Keratinocyte (primary cell): Measurements from ENCODE around the gene BCAP31. TPM values are rescaled to one million over a fixed set of nuclear protein-coding genes. Genes with fewer than 3 reads are reported as not detected.

Experiments used
- DNase-seq: peaks from one replicate; pipeline ENCODE4 v3.0.0-alpha.2; 2011; ENCODE audit warnings: low read depth, missing footprints, low spot score
- FAIRE-seq: peaks from 2 replicates; lab custom pipeline; 2011; peaks lifted over from hg19 to GRCh38; lab: Jason Lieb, UNC
- H2AFZ ChIP-seq: 2 replicates; pipeline ENCODE4 v1.6.0; 2012; ENCODE audit warnings: low read length, control low read depth, inconsistent platforms; ENCODE audit not compliant: control insufficient read depth
- H3K27ac ChIP-seq: 2 replicates; pipeline ENCODE4 v1.5.1; 2011; ENCODE audit warnings: low read length; ENCODE audit not compliant: control insufficient read depth, insufficient read depth
- H3K27me3 ChIP-seq: 3 replicates; pipeline ENCODE4 v1.6.0; 2011; ENCODE audit warnings: low read length; ENCODE audit not compliant: control insufficient read depth, insufficient read depth; ENCODE audit errors: extremely low read depth
- H3K36me3 ChIP-seq, 2 experiments: 2 replicates in 1 of 2; 3 replicates in 1 of 2; pipeline ENCODE4 v1.5.1; 2011; ENCODE audit warnings: low read length in 2 of 2, mild to moderate bottlenecking in 1 of 2; ENCODE audit not compliant: control insufficient read depth in 2 of 2, insufficient read depth in 2 of 2; ENCODE audit errors: extremely low read depth in 1 of 2
- H3K4me1 ChIP-seq: 3 replicates; pipeline ENCODE4 v1.5.1; 2011; ENCODE audit warnings: low read length; ENCODE audit not compliant: control insufficient read depth, insufficient read depth; ENCODE audit errors: extremely low read depth
- H3K4me2 ChIP-seq: 3 replicates; pipeline ENCODE4 v1.6.0; 2011; ENCODE audit warnings: low read depth, low read length; ENCODE audit not compliant: control insufficient read depth, insufficient read depth; ENCODE audit errors: extremely low read depth
- H3K4me3 ChIP-seq, 3 experiments: fragments of 200-600 bp in 1 of 3; sonication (generic) in 1 of 3; 2 replicates in 2 of 3; 3 replicates in 1 of 3; pipeline ENCODE4 v1.5.1; 2011 to 2016; ENCODE audit warnings: low read length in 3 of 3, mild to moderate bottlenecking in 3 of 3, control low read depth in 2 of 3, inconsistent platforms in 1 of 3, low read depth in 1 of 3, mixed read lengths in 1 of 3, mixed run types in 1 of 3, moderate library complexity in 1 of 3; ENCODE audit not compliant: control insufficient read depth in 2 of 3, insufficient read depth in 2 of 3; ENCODE audit errors: extremely low read depth in 1 of 3
- H3K79me2 ChIP-seq: 2 replicates; pipeline ENCODE4 v1.6.0; 2012; ENCODE audit warnings: low read length; ENCODE audit not compliant: control insufficient read depth, insufficient read depth
- H3K9ac ChIP-seq: 3 replicates; pipeline ENCODE4 v1.6.0; 2011; ENCODE audit warnings: low read length; ENCODE audit not compliant: control insufficient read depth, insufficient read depth; ENCODE audit errors: extremely low read depth
- H3K9me1 ChIP-seq: 3 replicates; pipeline ENCODE4 v1.6.0; 2011; ENCODE audit warnings: low read length; ENCODE audit not compliant: control insufficient read depth, insufficient read depth; ENCODE audit errors: extremely low read depth
- H3K9me3 ChIP-seq: 2 replicates; pipeline ENCODE4 v1.5.1; 2012; ENCODE audit warnings: low read depth, low read length; ENCODE audit not compliant: control insufficient read depth
- H4K20me1 ChIP-seq: 3 replicates; pipeline ENCODE4 v1.6.0; 2011; ENCODE audit warnings: low read length; ENCODE audit not compliant: control insufficient read depth, insufficient read depth; ENCODE audit errors: extremely low read depth
- EZH2 ChIP-seq: IDR thresholded peaks from one replicate; pipeline ENCODE4 v1.6.1; 2012; ENCODE audit warnings: inconsistent platforms, mild to moderate bottlenecking, low read length, moderate library complexity
- dilution Hi-C: fragments of 300-500 bp; cut with MboI; formaldehyde crosslinking; loops from one replicate; pipeline ENCODE4 v1.7.0; 2020; ENCODE audit warnings: low sequenced_read_pairs; ENCODE audit not compliant: extremely low pct_ligation_motif_present
- polyA plus RNA-seq, 5 experiments: library from polyadenylated mRNA; depleted of rRNA in 3 of 5; stranded (reverse) in 3 of 5; stranded (forward) in 1 of 5; unstranded in 1 of 5; fragments of >200 nt; gene quantifications; 1 replicate in 1 of 5; 2 replicates in 3 of 5; 3 replicates in 1 of 5; pipeline versions ENCODE4 v1.2.1 to v1.2.3, GENCODE V29; 2011 to 2012; ENCODE audit warnings: missing spikeins in 2 of 5, low read depth in 1 of 5, low replicate concordance in 1 of 5
- TF ChIP-seq, protein P1 (sequence below), 3 experiments: IDR thresholded peaks in 1 of 3; conservative IDR thresholded peaks in 1 of 3; optimal IDR thresholded peaks in 1 of 3; 2 replicates in 2 of 3; 3 replicates in 1 of 3; pipeline versions ENCODE3 to v1.5.1; 2011; ENCODE audit warnings: low read length in 3 of 3, mild to moderate bottlenecking in 3 of 3, moderate library complexity in 2 of 3, control low read depth in 1 of 3, inconsistent platforms in 1 of 3; ENCODE audit not compliant: insufficient read depth in 2 of 3; ENCODE audit errors: extremely low read depth in 1 of 3

The BCAP31 gene
- polyA plus RNA-seq, 1 donor (not counting 4 experiments of a cell fraction or from before 2014, with no cell fraction given): 262 TPM

DNA sequence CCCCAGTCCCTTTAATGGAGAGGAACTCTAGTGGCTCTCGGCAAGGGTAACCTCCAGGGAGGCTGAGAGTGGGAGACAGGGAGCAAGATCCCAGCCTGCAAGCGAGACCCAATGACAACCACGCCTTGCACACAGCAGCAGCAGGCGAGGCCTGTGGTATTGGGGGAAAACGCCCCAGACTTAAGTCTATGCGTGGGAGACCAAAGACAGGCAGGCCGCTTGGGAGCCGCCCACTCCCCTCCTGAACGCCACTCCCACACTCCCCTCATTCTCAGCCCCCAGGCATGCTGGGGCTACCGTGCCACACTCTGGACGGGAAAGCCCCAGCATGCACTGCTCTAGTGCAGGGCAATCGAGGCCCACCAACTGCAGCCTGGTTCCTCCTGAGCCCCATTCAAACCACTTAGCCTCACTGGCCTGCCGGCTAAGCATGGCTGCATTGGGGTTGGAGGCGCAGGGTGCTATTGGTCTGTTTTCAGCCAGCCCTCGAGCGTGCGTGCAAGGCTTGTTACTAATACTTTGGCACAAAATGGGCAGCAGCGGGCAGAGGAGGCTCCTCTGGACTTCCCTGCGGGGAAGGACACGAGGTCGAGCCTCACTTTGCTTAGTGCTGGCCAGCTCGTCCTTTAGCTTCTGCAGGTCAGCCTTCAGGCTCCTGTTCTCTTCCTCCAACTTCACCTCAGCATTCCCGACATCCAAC, 21.7 kb downstream of the BCAP31 start:
- Histone ChIP-seq H3K27me3 (no peaks in the 10 kb centered on the region), H3K36me3 (peaks cover 0 to 9% of the 10 kb centered on the region in 2 experiments), H3K9ac (no peak overlapping the region), H3K9me3 (no peaks in the 10 kb centered on the region), H3K27ac (no peak overlapping the region), H3K4me3 (no peak overlapping the region), H3K9me1 (no peaks in the 10 kb centered on the region), H3K4me2 (no peak overlapping the region), H2AFZ (no peak overlapping the region), H4K20me1 (no peaks in the 10 kb centered on the region), H3K4me1 (peaks cover 30% of the 10 kb centered on the region), H3K79me2 (no peaks in the 10 kb centered on the region)
- DNase-seq (no peak), FAIRE-seq (no peak)
- dilution Hi-C loops: no loop called here
- TF ChIP-seq, protein P1, sequence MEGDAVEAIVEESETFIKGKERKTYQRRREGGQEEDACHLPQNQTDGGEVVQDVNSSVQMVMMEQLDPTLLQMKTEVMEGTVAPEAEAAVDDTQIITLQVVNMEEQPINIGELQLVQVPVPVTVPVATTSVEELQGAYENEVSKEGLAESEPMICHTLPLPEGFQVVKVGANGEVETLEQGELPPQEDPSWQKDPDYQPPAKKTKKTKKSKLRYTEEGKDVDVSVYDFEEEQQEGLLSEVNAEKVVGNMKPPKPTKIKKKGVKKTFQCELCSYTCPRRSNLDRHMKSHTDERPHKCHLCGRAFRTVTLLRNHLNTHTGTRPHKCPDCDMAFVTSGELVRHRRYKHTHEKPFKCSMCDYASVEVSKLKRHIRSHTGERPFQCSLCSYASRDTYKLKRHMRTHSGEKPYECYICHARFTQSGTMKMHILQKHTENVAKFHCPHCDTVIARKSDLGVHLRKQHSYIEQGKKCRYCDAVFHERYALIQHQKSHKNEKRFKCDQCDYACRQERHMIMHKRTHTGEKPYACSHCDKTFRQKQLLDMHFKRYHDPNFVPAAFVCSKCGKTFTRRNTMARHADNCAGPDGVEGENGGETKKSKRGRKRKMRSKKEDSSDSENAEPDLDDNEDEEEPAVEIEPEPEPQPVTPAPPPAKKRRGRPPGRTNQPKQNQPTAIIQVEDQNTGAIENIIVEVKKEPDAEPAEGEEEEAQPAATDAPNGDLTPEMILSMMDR (optimal IDR thresholded peaks at IDR 0.05 in 1 of 3, IDR thresholded peaks at IDR 0.05 in 1 of 3, conservative IDR thresholded peaks at IDR 0.05 in 1 of 3; ENCODE audit: extremely low read depth in 1 of 3, insufficient read depth in 2 of 3, low read length in 3 of 3): no peak
- TF ChIP-seq EZH2: no peak

DNA sequence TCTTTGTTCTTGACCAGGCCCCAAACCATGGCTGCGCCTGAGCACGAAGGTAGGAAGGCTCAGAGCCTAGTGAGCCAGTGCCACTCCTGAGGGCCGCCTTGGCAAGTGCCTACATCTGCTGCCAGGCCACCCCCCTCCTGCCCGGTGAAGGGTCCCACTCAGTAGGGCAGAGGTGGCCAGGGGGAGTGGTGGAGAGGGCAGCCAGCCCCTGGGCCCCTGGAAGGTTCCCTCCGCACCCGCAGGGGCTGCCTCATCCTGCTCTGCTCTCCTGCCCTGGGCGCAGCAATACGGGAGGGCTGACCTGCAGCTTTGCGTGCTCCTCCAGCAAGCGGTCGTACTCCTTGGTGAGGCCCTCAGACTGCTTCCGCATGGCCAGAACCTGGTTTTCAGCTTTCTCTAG, 22.5 kb downstream of the BCAP31 start:
- Histone ChIP-seq H3K36me3 (peaks cover 0 to 9% of the 10 kb centered on the region in 2 experiments), H3K27ac (no peak overlapping the region), H3K9ac (no peak overlapping the region), H3K4me2 (no peak overlapping the region), H3K9me3 (no peaks in the 10 kb centered on the region), H3K4me1 (peaks cover 30% of the 10 kb centered on the region), H3K4me3 (no peak overlapping the region), H3K9me1 (no peaks in the 10 kb centered on the region), H3K27me3 (no peaks in the 10 kb centered on the region), H4K20me1 (no peaks in the 10 kb centered on the region), H2AFZ (no peak overlapping the region), H3K79me2 (no peaks in the 10 kb centered on the region)
- no peak for TF ChIP-seq EZH2
- TF ChIP-seq, protein P1 (optimal IDR thresholded peaks at IDR 0.05 in 1 of 3, IDR thresholded peaks at IDR 0.05 in 1 of 3, conservative IDR thresholded peaks at IDR 0.05 in 1 of 3; ENCODE audit: extremely low read depth in 1 of 3, insufficient read depth in 2 of 3, low read length in 3 of 3): no peak
- no peak for FAIRE-seq
- no peak for DNase-seq
- dilution Hi-C loops: no loop called here
